SK-MEL-5 (cell line): ENCODE results near the gene COPS9. TPM values are rescaled to one million over a fixed set of nuclear protein-coding genes. Genes with fewer than 3 reads are reported as not detected.

ENCODE experiments used
- DNase-seq: peaks from one replicate; pipeline ENCODE4 v3.0.0-alpha.2; 2016; ENCODE audit warnings: low read depth, low spot score
- in situ Hi-C: cut with HindIII; loops from 2 replicates; pipeline ENCODE4 v1.10.0; 2016; ENCODE audit warnings: low sequenced_read_pairs, high pct_unique_total_duplicates, low pct_unique_long_range_greater_than_20kb
- total RNA-seq: library from RNA; depleted of rRNA; stranded (reverse); fragments of >200 nt; shearing (Covaris generic); gene quantifications from 2 replicates; pipeline ENCODE4 v1.2.3, GENCODE V29; 2014; rRNA removed

COPS9 gene
- total RNA-seq, 1 experiment from 2014 or later, result 131 TPM

GRCh38 chr2:240105982-240106381, 30.1 kb downstream of the COPS9 start:
- DNase-seq, result no peak
- in situ Hi-C loops, result no loop called here

- in situ Hi-C loops, result no loop called here
- no peak for DNase-seq
These were observed 33.0 kb downstream of the COPS9 start for GRCh38 chr2:240103136-240103535.

GRCh38 chr2:240098349-240098748, 37.8 kb downstream of the COPS9 start:
- DNase-seq, result no peak
- in situ Hi-C loops, result no loop called here

GRCh38 chr2:240095556-240096523, 40.3 kb downstream of the COPS9 start:
- in situ Hi-C loops, result no loop called here
- no peak for DNase-seq

- DNase-seq, result no peak
- in situ Hi-C loops, result no loop called here
These were observed 46.8 kb downstream of the COPS9 start for GRCh38 chr2:240089306-240089705.

GRCh38 chr2:240086563-240086962, 49.5 kb downstream of the COPS9 start:
- in situ Hi-C loops, result no loop called here
- no peak for DNase-seq

Other genes with a start within 250 kb of the COPS9 start
- 193 and 233 TPM in 2 replicates for gene NDUFA10, start 111.0 kb downstream of the COPS9 start, total RNA-seq
- not detected in 2 replicates for gene OR6B2, start 105.9 kb downstream of the COPS9 start, total RNA-seq
- not detected in 2 replicates for gene OR6B3, start 82.8 kb downstream of the COPS9 start, total RNA-seq
- gene OTOS, start 4.4 kb upstream of the COPS9 start, total RNA-seq, result not detected in 2 replicates